ENCODE results near the gene ZNF165.
"Not testable (repeated sequence)": the region's sequence is repeated elsewhere in the genome, so short reads cannot be mapped to it uniquely, and the experiment has no call there.

The ZNF165 gene

GRCh38 chr6:28122283-28122682, 41.9 kb downstream of the ZNF165 start:
- not testable (repeated sequence) for DNase-seq

DNA sequence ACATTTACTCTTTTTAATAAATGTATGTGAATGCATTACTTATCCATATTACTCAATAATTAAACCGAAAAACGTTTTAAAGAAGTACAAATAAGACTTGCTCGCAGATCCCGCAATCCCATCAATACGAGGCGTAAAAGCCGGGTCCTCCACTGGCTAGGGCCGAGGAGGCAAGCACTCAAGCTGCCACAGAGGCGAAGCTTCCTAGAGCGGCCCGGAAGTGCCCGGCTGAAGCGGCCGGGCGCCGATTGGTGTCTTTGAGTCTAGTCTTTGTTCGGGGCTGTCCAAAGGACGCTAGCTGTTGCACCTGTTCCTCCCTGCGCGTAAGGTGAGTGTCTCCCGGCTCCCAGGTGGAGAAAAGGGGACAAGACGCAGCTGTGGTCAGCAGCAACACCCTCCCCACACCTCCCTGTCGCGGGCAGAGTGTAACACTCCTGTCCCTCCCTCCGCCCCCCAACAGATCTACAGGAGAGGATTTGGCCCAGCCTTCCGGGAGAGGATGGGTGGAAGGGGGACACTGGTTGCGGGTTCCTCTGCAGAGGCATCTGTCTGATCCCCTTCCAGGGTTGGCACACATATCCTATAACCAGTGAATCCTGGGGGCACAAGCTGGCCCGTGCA, 44.1 kb downstream of the ZNF165 start, which contains the start of gene ZSCAN16:
TSS of gene ZSCAN16 (plus strand) at position 260 of the 621 bp plus-strand sequence. CDS start 835 bp downstream, outside the sequence.
- peak; percentile 64 to 72 for DNase-seq

- DNase-seq, result no peak
These were observed 44.6 kb downstream of the ZNF165 start for GRCh38 chr6:28124971-28125353.

GRCh38 chr6:28125401-28125800, 45.0 kb downstream of the ZNF165 start:
- DNase-seq, result no peak

DNA sequence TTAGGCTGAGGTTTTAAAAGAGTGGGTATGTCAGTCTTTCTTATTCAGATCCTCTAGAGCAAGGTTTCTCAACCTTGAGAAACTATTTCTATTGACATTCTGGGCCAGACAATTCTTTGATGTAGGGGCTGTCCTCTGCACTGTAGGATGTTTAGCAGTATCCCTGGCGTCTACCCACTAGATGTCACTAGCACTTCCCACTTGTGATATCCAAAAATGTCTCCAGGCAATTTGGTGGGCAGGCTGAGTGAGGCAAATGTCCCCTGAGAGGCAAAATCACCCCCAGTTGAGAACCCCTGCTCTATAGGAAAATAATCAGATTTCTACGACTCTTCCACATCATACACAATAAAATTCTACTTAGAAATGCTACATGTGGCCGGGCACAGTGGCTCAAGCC, 53.6 kb downstream of the ZNF165 start:
- DNase-seq, result no peak

DNA sequence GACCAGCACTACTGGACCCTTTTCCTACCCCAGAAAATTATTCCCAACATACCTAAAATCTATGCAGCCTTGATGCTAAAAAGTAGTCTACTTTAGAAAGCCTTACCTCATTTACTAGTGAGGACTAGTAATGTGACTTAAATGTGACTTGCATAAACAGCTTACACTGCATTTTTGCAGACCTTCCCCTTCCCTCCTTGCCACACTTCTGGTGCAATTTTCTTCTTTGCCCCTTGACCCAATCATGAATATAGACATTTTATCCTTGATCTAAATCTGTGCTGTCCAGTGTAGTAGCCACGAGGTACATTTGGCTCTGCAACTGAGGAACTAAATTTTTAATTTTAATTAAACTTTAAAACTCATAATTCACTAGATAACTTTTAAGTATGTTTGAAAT, 54.3 kb downstream of the ZNF165 start:
- no peak for DNase-seq

DNA sequence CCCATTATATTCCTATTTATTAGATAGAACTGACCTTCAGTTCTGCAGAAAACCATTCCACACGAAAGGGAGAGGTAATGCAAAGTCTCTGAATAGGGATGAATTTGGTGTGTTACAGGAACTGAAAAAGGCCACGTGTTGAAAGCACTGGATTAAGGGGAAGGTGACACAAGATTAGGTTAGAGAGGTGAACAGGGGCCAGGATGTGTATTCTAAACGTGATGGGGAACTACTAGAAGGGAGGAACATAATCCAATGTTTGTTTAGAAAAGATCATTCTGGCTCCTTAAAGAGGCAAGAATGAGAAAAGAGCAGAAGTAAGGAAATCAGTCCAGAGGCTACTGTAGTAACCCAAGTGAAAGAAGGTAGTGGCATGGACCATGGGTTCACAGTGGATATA, 55.0 kb downstream of the ZNF165 start:
- DNase-seq, result no peak

DNA sequence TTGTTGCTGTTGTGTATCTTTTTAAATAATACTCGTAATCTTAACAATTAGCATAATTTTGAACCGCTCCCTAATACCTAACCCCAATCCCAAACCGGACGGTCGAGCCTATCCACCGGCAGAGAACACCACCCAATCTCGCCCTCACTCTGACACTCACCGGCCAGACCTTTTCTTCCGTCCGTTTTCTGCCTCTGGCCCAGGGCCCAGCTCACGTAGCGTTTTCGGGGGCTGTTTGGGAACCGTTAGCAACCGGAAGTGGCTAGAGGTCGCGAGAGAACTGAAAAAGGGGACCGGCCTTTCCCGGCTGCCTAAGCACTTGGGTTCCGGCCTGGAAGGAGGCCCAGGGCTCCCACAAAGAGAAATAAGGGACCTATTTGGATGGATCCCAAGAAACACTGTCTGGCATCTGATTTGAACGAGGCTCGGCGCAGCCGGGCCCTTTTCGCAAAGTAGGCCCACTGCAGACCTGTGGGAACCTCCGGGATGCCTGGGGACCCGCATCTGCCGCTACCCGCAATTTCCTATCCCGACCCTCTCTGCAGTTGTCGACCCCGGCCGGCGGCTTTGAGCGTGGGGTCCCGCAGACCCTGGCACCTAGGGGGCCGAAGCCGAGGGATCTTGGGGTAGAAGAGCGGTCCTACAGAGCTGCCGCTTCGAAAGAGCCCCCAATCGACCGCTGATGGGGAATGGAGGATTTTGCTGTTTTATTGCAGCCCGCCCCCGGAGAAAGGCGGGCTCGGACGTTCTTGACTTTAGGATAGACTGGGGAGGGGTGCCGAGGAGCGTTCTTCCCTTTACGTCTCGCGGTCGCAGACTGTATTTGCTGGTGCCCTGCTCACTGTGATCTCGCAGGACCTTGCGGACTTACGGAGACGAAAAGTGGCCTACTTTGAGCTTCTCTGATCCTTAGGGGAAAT, 56.5 kb downstream of the ZNF165 start:
- peak; percentile 67 to 69 for DNase-seq

- peak in 1 of 2 experiments; percentile 42 for DNase-seq
These were observed 57.2 kb downstream of the ZNF165 start for GRCh38 chr6:28137505-28137981.
